ENCODE results near the gene ADARB2. TPM values are rescaled to one million over a fixed set of nuclear protein-coding genes. Genes with fewer than 3 reads are reported as not detected.

The ADARB2 gene
- total RNA-seq, 1 donor from 2014 or later, result 38.7 TPM

- H3K9me3 Mint-ChIP-seq (ENCODE audit: unreplicated experiment), result no peaks in the 10 kb centered on the region
- H3K27me3 Mint-ChIP-seq (ENCODE audit: unreplicated experiment), result no peaks in the 10 kb centered on the region
- peaks cover 22% of the 10 kb centered on the region for H3K4me1 Mint-ChIP-seq (ENCODE audit: unreplicated experiment)
- no peaks in the 10 kb centered on the region for H3K36me3 Mint-ChIP-seq (ENCODE audit: unreplicated experiment)
- TF ChIP-seq CTCF (IDR thresholded peaks at IDR 0.05), result no peak
- H3K4me3 Mint-ChIP-seq (ENCODE audit: unreplicated experiment), result no peak overlapping the region
- H3K27ac Mint-ChIP-seq (ENCODE audit: unreplicated experiment), result no peak overlapping the region
- DNase-seq (ENCODE audit: extremely low spot score, unreplicated experiment), result no peak
Measured at GRCh38 chr10:1716839-1717238, 20.5 kb downstream of the ADARB2 start.

- Mint-ChIP-seq H3K9me3 (ENCODE audit: unreplicated experiment) (no peaks in the 10 kb centered on the region), H3K36me3 (ENCODE audit: unreplicated experiment) (no peaks in the 10 kb centered on the region), H3K4me3 (ENCODE audit: unreplicated experiment) (peak overlapping the region; percentile 31), H3K27me3 (ENCODE audit: unreplicated experiment) (no peaks in the 10 kb centered on the region), H3K4me1 (ENCODE audit: unreplicated experiment) (peaks cover 26% of the 10 kb centered on the region), H3K27ac (ENCODE audit: unreplicated experiment) (peak overlapping the region; percentile 8)
- peak; percentile 60 for TF ChIP-seq CTCF (IDR thresholded peaks at IDR 0.05)
- no peak for DNase-seq (ENCODE audit: extremely low spot score, unreplicated experiment)
Measured at GRCh38 chr10:1715821-1716220, 21.5 kb downstream of the ADARB2 start.

- H3K36me3 Mint-ChIP-seq (ENCODE audit: unreplicated experiment), result no peaks in the 10 kb centered on the region
- TF ChIP-seq CTCF (IDR thresholded peaks at IDR 0.05), result no peak
- H3K4me3 Mint-ChIP-seq (ENCODE audit: unreplicated experiment), result no peak overlapping the region
- H3K9me3 Mint-ChIP-seq (ENCODE audit: unreplicated experiment), result no peaks in the 10 kb centered on the region
- peaks cover 26% of the 10 kb centered on the region for H3K4me1 Mint-ChIP-seq (ENCODE audit: unreplicated experiment)
- no peak overlapping the region for H3K27ac Mint-ChIP-seq (ENCODE audit: unreplicated experiment)
- H3K27me3 Mint-ChIP-seq (ENCODE audit: unreplicated experiment), result no peaks in the 10 kb centered on the region
- DNase-seq (ENCODE audit: extremely low spot score, unreplicated experiment), result no peak
Measured at GRCh38 chr10:1712944-1713671, 24.2 kb downstream of the ADARB2 start.

- no peaks in the 10 kb centered on the region for H3K9me3 Mint-ChIP-seq (ENCODE audit: unreplicated experiment)
- no peak for DNase-seq (ENCODE audit: extremely low spot score, unreplicated experiment)
- H3K4me1 Mint-ChIP-seq (ENCODE audit: unreplicated experiment), result peaks cover 23% of the 10 kb centered on the region
- TF ChIP-seq CTCF (IDR thresholded peaks at IDR 0.05), result no peak
- H3K36me3 Mint-ChIP-seq (ENCODE audit: unreplicated experiment), result no peaks in the 10 kb centered on the region
- no peaks in the 10 kb centered on the region for H3K27me3 Mint-ChIP-seq (ENCODE audit: unreplicated experiment)
- no peak overlapping the region for H3K4me3 Mint-ChIP-seq (ENCODE audit: unreplicated experiment)
- H3K27ac Mint-ChIP-seq (ENCODE audit: unreplicated experiment), result no peak overlapping the region
Measured at GRCh38 chr10:1712314-1712713, 25.0 kb downstream of the ADARB2 start.

GRCh38 chr10:1709161-1709560, 28.2 kb downstream of the ADARB2 start:
- Mint-ChIP-seq H3K4me1 (ENCODE audit: unreplicated experiment) (peaks cover 16% of the 10 kb centered on the region), H3K27me3 (ENCODE audit: unreplicated experiment) (no peaks in the 10 kb centered on the region), H3K36me3 (ENCODE audit: unreplicated experiment) (peaks cover 2% of the 10 kb centered on the region), H3K27ac (ENCODE audit: unreplicated experiment) (no peak overlapping the region), H3K4me3 (ENCODE audit: unreplicated experiment) (no peak overlapping the region), H3K9me3 (ENCODE audit: unreplicated experiment) (no peaks in the 10 kb centered on the region)
- no peak for DNase-seq (ENCODE audit: extremely low spot score, unreplicated experiment)
- no peak for TF ChIP-seq CTCF (IDR thresholded peaks at IDR 0.05)
